Kidney (tissue), 14 donors: ENCODE results near the gene TTI1. TPM values are rescaled to one million over a fixed set of nuclear protein-coding genes. Genes with fewer than 3 reads are reported as not detected.

Source experiments
- DNase-seq, 5 donors: peaks; one replicate each; pipeline ENCODE4 v3.0.0-alpha.2; 2013 to 2020
- FAIRE-seq: peaks from 2 replicates; lab custom pipeline; 2012; peaks lifted over from hg19 to GRCh38; lab: Jason Lieb, UNC
- H3K27ac ChIP-seq, 2 donors: one replicate each; pipeline ENCODE4 v1.7.0; 2013; ENCODE audit warnings: low read depth in 2 of 2, low read length in 2 of 2, inconsistent platforms in 1 of 2
- H3K27me3 ChIP-seq: one replicate; pipeline ENCODE4 v1.7.1; 2013; ENCODE audit warnings: low read length, inconsistent platforms; ENCODE audit not compliant: control insufficient read depth, insufficient read depth
- H3K36me3 ChIP-seq, 3 donors: one replicate each; pipeline versions ENCODE4 v1.7.0 to v1.7.1; 2013; ENCODE audit warnings: low read length in 3 of 3, control low read depth in 1 of 3, inconsistent platforms in 1 of 3; ENCODE audit not compliant: insufficient read depth in 3 of 3, control insufficient read depth in 2 of 3
- H3K4me1 ChIP-seq, 3 donors: one replicate each; pipeline versions ENCODE4 v1.7.0 to v1.7.1; 2013; ENCODE audit warnings: low read length in 3 of 3, inconsistent platforms in 1 of 3, low read depth in 1 of 3; ENCODE audit not compliant: control insufficient read depth in 2 of 3, insufficient read depth in 2 of 3
- H3K4me3 ChIP-seq, 3 donors: one replicate each; pipeline versions ENCODE4 v1.7.0 to v1.8.1; 2013; ENCODE audit warnings: low read length in 3 of 3, control low read depth in 1 of 3, inconsistent platforms in 1 of 3
- H3K9ac ChIP-seq, 3 donors: one replicate each; pipeline versions ENCODE4 v1.7.0 to v1.7.1; 2013; ENCODE audit warnings: low read length in 3 of 3, control low read depth in 1 of 3, inconsistent platforms in 1 of 3
- H3K9me3 ChIP-seq, 3 donors: one replicate each; pipeline versions ENCODE4 v1.7.0 to v1.7.1; 2013; ENCODE audit warnings: low read length in 3 of 3, control low read depth in 1 of 3, inconsistent platforms in 1 of 3; ENCODE audit not compliant: control insufficient read depth in 2 of 3, insufficient read depth in 1 of 3
- CTCF ChIP-seq: IDR thresholded peaks from 3 replicates; pipeline ENCODE4 v1.5.1; 2012; ENCODE audit warnings: mild to moderate bottlenecking, moderate library complexity, borderline replicate concordance; ENCODE audit not compliant: insufficient read depth; ENCODE audit errors: extremely low read depth
- intact Hi-C: fragments of 100-400 bp; cut with DNase I; formaldehyde crosslinking; loops from one replicate; pipeline ENCODE4 v1.11.1; 2022
- polyA plus RNA-seq: library from polyadenylated mRNA; stranded (reverse); fragments of 350-450 nt; fragmentation: Illumina TruSeq; extraction: RNeasy Lipid Tissue Mini Kit (QIAGEN cat#74804); gene quantifications from one replicate; pipeline ENCODE4 v1.2.3, GENCODE V29; 2014; ENCODE audit warnings: low read depth, low replicate concordance; ENCODE audit not compliant: insufficient read depth
- total RNA-seq: library from RNA; stranded (reverse); fragmentation: NEBNext Ultra II Directional; extraction: Animal tissue kit (Norgen Biotek cat#: 25700); gene quantifications from one replicate; pipeline ENCODE4 v1.2.1, GENCODE V29; 2021
- donor health status: control.
- donor health status: control.
- donor health status: control.
- donor health status: control.
- donor health status: control.
- donor health status: DM: yes; HTN: yes; CAD: no.
- donor health status: Normal renal cell carcinoma (clear cell type).

The TTI1 gene
- total and polyA plus RNA-seq, 2 donors from 2014 or later: 8.6 to 19.5 TPM

- Histone ChIP-seq H3K9me3 (no peaks in the 10 kb centered on the region), H3K9ac (no peak overlapping the region), H3K27me3 (no peaks in the 10 kb centered on the region), H3K4me1 (no peaks in the 10 kb centered on the region), H3K36me3 (peaks cover 2 to 23% (median 22%) of the 10 kb centered on the region in 3 donors), H3K4me3 (no peak overlapping the region), H3K27ac (no peak overlapping the region)
- DNase-seq (no peak), FAIRE-seq (no peak)
- TF ChIP-seq CTCF: no peak
- intact Hi-C loops: no loop called here
Observed at GRCh38 chr20:38008233-38008944, 24.9 kb downstream of the TTI1 start.

GRCh38 chr20:38007526-38007925, 25.7 kb downstream of the TTI1 start:
- TF ChIP-seq CTCF: no peak
- Histone ChIP-seq H3K9me3 (no peaks in the 10 kb centered on the region), H3K4me3 (no peak overlapping the region), H3K27me3 (no peaks in the 10 kb centered on the region), H3K4me1 (no peaks in the 10 kb centered on the region), H3K9ac (no peak overlapping the region), H3K27ac (no peak overlapping the region), H3K36me3 (peaks cover 2 to 21% (median 16%) of the 10 kb centered on the region in 3 donors)
- DNase-seq: no peak
- intact Hi-C loops: no loop called here
- no peak for FAIRE-seq

GRCh38 chr20:38005903-38006302, 27.4 kb downstream of the TTI1 start:
- Histone ChIP-seq H3K9ac (no peak overlapping the region), H3K4me1 (no peaks in the 10 kb centered on the region), H3K27ac (no peak overlapping the region), H3K27me3 (no peaks in the 10 kb centered on the region), H3K9me3 (no peaks in the 10 kb centered on the region), H3K4me3 (no peak overlapping the region), H3K36me3 (peaks cover 0 to 22% (median 9%) of the 10 kb centered on the region in 3 donors)
- no peak for FAIRE-seq
- no peak for TF ChIP-seq CTCF
- intact Hi-C loops: no loop called here
- DNase-seq: no peak
